Right renal pelvis (tissue), 4 donors: Measurements from ENCODE around the gene PFKL. TPM values are rescaled to one million over a fixed set of nuclear protein-coding genes. Genes with fewer than 3 reads are reported as not detected.

ENCODE experiments used
- DNase-seq, 4 donors: peaks; one replicate each; pipeline ENCODE4 v3.0.0-alpha.2; 2013; ENCODE audit warnings: low read depth in 4 of 4, low spot score in 3 of 4, missing footprints in 1 of 4
- polyA plus RNA-seq, 4 donors: library from polyadenylated mRNA; unstranded; fragments of 120-200 nt; gene quantifications; one replicate each; pipeline ENCODE4 v1.2.1, GENCODE V29; 2013; ENCODE audit not compliant: insufficient read length in 4 of 4

The PFKL gene
- polyA plus RNA-seq, 4 donors = 119 to 187 (median 126) TPM

GRCh38 chr21:44325386-44326271, 25.8 kb downstream of the PFKL start:
- no peak for DNase-seq

- DNase-seq = no peak
Measured at GRCh38 chr21:44326272-44326647, 26.4 kb downstream of the PFKL start.

GRCh38 chr21:44326716-44327602, 27.1 kb downstream of the PFKL start:
- no peak for DNase-seq

DNA sequence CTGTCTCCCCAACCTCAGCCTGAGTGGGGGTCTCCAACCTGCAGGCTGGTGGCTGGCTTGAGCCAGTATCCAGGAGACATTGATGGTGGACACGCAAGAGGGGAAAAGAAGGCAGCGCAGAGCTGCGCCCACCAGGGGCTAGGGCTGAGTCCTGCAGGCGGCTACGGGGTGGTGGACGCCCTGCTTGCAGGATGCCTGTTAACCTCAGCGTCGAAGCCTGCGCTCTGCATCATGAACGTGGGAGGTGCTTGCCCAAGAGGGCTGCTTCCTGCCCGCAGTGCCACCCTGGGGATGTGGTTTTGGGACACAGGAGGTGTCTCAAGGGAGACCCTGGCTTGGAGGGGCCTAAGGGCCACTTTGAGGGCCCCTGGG, 27.7 kb downstream of the PFKL start:
- DNase-seq = no peak

DNA sequence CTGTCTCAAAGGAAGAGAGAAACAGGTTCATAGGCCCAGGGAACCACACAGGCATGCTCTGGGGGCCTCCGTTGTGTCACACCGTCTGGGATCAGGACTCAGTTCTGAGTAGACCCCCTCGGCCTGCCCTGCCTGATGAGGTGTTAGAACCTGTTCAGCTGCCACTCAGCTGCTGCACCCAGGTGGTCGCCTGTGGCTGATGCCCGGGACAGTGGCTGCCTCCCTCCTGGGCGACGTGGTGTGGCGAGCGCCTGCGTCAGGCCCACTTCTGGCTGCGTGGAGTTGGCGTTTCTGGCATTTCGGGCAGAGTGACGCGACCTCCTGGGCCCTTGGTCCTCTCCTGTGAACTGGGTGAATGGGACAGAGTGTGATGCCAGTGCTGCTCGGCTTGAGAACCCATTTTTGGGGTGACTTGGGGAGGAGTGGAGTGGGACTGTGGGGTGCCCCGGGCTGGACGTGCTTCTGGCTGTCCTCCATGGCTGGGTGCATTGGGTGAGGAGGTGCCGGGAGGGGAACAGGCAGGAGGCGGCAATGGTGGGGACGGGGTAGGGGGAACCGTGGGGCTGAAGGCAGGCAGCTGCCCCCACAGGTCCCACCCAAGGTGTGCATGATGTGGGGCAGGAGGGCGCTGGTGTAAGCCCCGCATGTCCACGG, 28.5 kb downstream of the PFKL start:
- DNase-seq = no peak

- DNase-seq = no peak
Measured at GRCh38 chr21:44329086-44329889, 29.4 kb downstream of the PFKL start.

DNA sequence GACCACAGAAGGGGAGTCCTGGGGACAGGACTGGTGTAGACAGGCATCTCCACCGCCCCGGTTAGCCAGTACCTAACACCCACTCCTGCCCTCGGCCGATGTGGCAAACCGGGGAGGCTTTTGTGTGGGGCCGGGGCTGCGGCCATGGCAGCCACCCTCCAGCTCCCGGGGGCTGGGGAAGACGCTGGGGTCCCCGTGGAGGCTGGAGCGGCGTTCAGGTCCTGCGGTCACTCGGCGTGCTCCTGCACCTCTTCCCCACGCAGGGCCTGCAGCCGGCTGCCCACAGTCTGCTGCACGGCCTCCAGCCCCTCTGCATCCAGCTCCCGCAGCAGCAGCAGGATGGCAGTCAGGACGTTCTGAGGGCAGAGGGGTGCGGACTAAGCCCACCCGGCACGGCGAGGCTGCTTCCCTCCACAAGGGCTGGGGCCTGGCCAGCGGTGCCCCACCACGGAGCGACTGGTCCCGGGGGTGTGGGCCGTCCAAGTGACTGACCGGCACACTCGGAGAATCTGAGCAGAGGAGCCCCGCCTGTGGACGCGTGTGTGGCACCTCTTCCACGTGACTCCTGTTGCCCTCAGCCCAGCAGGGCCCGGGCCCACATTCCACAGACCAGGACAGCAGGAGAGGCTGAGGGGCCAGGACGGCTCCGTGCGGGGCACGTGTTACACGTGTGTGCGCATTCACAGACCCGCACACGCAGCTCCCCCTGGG, 30.3 kb downstream of the PFKL start:
- no peak for DNase-seq

DNA sequence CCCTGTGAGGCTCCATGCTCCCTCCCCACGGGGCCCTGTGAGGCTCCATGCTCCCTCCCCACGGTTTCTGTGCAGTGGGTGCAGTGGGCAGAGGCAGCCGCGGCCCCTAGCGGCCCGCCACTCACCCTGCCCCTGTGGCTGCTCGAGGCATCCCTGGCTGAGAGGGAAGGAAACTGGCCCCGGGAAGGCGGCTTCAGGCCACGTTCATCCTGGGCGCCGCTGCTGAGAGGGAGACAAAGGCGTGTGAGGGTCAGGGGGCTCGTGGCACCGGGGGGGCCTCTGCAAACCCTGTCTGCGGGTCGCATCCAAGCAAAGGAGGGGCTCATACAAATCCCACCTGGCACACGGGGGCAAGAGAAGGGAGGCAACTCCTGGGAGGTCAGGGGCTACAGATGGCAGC, 30.8 kb downstream of the PFKL start:
- no peak for DNase-seq

GRCh38 chr21:44331209-44331608, 31.4 kb downstream of the PFKL start:
- no peak for DNase-seq

DNA sequence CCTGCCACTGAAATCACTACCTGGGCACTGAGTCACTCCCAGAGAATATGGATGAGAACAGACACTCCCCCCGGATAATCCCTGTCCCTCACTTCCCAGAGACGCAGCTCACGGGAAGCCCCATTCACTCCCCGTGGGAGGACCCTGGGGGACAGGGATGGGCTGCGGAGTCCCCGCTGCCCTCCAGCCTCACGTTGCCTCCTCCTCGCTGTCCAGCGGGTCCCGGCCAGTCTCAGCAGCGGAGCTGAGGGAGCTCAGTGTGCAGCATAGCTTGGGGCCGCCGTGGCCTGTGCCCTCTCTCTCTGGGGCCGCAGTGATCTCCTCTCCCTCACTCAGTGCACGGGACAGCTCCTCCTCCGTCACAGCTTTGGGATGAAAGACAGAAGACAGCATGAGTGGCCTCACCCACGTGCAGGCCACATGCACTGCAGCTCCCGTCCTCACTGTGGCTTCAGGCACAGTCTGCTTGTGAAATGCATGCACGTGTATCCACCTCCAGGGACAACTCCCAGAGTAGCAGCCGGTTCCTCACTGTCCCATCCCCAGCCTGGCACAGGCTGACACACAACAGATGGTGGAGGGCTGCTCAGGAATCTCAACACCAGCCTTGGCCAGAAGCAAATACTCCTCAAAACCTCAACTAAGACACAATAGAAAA, 31.9 kb downstream of the PFKL start:
- DNase-seq = no peak

- no peak for DNase-seq
Measured at GRCh38 chr21:44332383-44332782, 32.5 kb downstream of the PFKL start.

- DNase-seq = no peak
Measured at GRCh38 chr21:44332965-44333364, 33.1 kb downstream of the PFKL start.

- DNase-seq = no peak
Measured at GRCh38 chr21:44333509-44334328, 33.9 kb downstream of the PFKL start.

DNA sequence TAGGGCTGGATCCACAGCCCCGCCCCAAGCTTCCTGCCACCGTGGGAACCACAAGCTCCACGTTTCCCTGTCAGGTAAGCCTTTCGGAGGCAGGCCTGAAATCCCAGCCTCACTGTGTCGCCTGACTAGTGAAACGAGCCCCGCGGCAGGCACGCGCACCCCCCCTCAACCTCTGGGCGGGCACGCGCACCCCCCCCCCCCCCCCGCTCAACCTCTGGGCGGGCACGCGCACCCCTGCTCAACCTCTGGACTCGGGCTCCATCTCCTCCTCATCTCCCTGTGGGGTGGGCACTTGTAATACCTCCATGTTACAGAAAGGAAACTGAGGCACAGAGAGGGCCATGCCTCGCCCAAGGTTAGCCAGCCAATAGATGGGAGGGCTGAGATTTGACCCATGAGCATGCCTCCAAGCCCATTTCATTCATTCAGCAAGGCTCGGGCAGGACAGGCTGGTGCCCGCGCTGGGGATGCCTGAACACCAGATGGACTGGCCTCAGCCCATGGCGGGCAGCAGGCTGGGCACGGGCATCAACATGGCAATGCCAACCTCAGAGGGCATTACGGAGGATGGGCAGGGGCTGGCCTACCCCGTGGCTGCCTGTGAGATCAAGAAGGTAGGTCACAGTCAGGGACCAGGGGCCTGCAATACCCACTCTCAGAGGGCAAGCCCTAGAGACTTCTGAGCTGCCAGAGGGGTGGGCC, 34.6 kb downstream of the PFKL start:
- DNase-seq = no peak

GRCh38 chr21:44335266-44336059, 35.6 kb downstream of the PFKL start:
- DNase-seq = no peak

GRCh38 chr21:44337449-44337848, 37.6 kb downstream of the PFKL start:
- DNase-seq = no peak
